WERI-Rb-1 (cell line): Measurements from ENCODE around the gene ADGRG6.
A peak's percentile ranks its signal among the peaks of the same experiment; 100 is the strongest.

ENCODE experiments used
- DNase-seq: peaks from one replicate; pipeline ENCODE4 v3.0.0-alpha.2; 2020
- H3K27ac ChIP-seq: fragments of 250-450 bp; sonication (Bioruptor Pico); 2 replicates; pipeline ENCODE4 v1.5.1; 2020; ENCODE audit warnings: mild to moderate bottlenecking, moderate library complexity
- H3K27me3 ChIP-seq: fragments of 250-450 bp; sonication (Bioruptor Pico); 2 replicates; pipeline ENCODE4 v1.5.1; 2021; ENCODE audit warnings: mild to moderate bottlenecking, low read depth, moderate library complexity; ENCODE audit not compliant: insufficient read depth, severe bottlenecking
- H3K36me3 ChIP-seq: fragments of 250-450 bp; sonication (Bioruptor Pico); 2 replicates; pipeline ENCODE4 v1.5.1; 2020; ENCODE audit warnings: mild to moderate bottlenecking, moderate library complexity
- H3K4me3 ChIP-seq: 2 replicates; pipeline ENCODE4 v1.5.1; 2011; ENCODE audit warnings: low read depth, mild to moderate bottlenecking, control low read depth, low read length
- H3K9me3 ChIP-seq: fragments of 250-450 bp; sonication (Bioruptor Pico); 2 replicates; pipeline ENCODE4 v1.5.1; 2021; ENCODE audit warnings: mild to moderate bottlenecking, moderate library complexity; ENCODE audit not compliant: severe bottlenecking
- CTCF ChIP-seq: IDR thresholded peaks from 2 replicates; pipeline ENCODE4 v1.5.1; 2011; ENCODE audit warnings: low read depth, mild to moderate bottlenecking, control low read depth, inconsistent platforms, low read length

ADGRG6 gene

GRCh38 chr6:142384519-142385254 lies 82.9 kb downstream of the ADGRG6 start:
- H3K4me3 ChIP-seq: no peak overlapping the region
- H3K27ac ChIP-seq: no peak overlapping the region
- TF ChIP-seq CTCF: no peak
- no peak for DNase-seq
- H3K9me3 ChIP-seq: no peaks in the 10 kb centered on the region
- H3K27me3 ChIP-seq: no peaks in the 10 kb centered on the region
- H3K36me3 ChIP-seq: no peaks in the 10 kb centered on the region

- Histone ChIP-seq H3K9me3 (no peaks in the 10 kb centered on the region), H3K36me3 (no peaks in the 10 kb centered on the region), H3K27me3 (no peaks in the 10 kb centered on the region), H3K4me3 (no peak overlapping the region), H3K27ac (no peak overlapping the region)
- no peak for TF ChIP-seq CTCF
- DNase-seq: no peak
Measured at GRCh38 chr6:142385352-142385751, 83.5 kb downstream of the ADGRG6 start.

- Histone ChIP-seq H3K27me3 (no peaks in the 10 kb centered on the region), H3K27ac (no peak overlapping the region), H3K4me3 (no peak overlapping the region), H3K36me3 (no peaks in the 10 kb centered on the region), H3K9me3 (no peaks in the 10 kb centered on the region)
- no peak for TF ChIP-seq CTCF
- no peak for DNase-seq
Measured at GRCh38 chr6:142386657-142387056, 84.8 kb downstream of the ADGRG6 start.

GRCh38 chr6:142387997-142388815 lies 86.4 kb downstream of the ADGRG6 start:
- TF ChIP-seq CTCF: peak; percentile 18; the same call in 1 of the 2 replicates
- no peaks in the 10 kb centered on the region for H3K36me3 ChIP-seq
- H3K4me3 ChIP-seq: no peak overlapping the region
- no peak overlapping the region for H3K27ac ChIP-seq
- DNase-seq: no peak
- no peaks in the 10 kb centered on the region for H3K9me3 ChIP-seq
- no peaks in the 10 kb centered on the region for H3K27me3 ChIP-seq

GRCh38 chr6:142395266-142395665 lies 93.5 kb downstream of the ADGRG6 start:
- no peak overlapping the region for H3K27ac ChIP-seq
- H3K27me3 ChIP-seq: no peaks in the 10 kb centered on the region
- no peak for TF ChIP-seq CTCF
- no peak overlapping the region for H3K4me3 ChIP-seq
- no peaks in the 10 kb centered on the region for H3K9me3 ChIP-seq
- no peak for DNase-seq
- H3K36me3 ChIP-seq: no peaks in the 10 kb centered on the region
